Endothelial cell of umbilical vein (primary cell): ENCODE results near the gene LRSAM1. TPM values are rescaled to one million over a fixed set of nuclear protein-coding genes. Genes with fewer than 3 reads are reported as not detected.

Source experiments
- BruUV-seq: library from RNA; stranded (reverse); fragments of 400-500 nt; replicated peaks from 2 replicates; lab custom pipeline; 2021; lab: Mats Ljungman, UMichigan
- CTCF ChIA-PET: fragments of 300-600, 350-600 bp; sonication (Branson Sonifier 250); formaldehyde crosslinking; loops from one replicate; lab custom pipeline; 2021; ENCODE audit warnings: antibody characterized with exemption, inconsistent platforms; lab: Charles Lee
- POLR2A ChIA-PET: fragments of 300-600, 350-600 bp; sonication (Branson Sonifier 250); formaldehyde crosslinking; loops from one replicate; lab custom pipeline; 2021; ENCODE audit warnings: antibody characterized with exemption, inconsistent platforms; lab: Charles Lee
- DNase-seq: peaks from one replicate; pipeline ENCODE4 v3.0.0-alpha.2; 2011; ENCODE audit warnings: low read depth, low spot score
- FAIRE-seq: peaks from 2 replicates; lab custom pipeline; 2011; peaks lifted over from hg19 to GRCh38; lab: Jason Lieb, UNC
- H2AFZ ChIP-seq: 2 replicates; pipeline ENCODE4 v1.6.0; 2012; ENCODE audit warnings: low read depth, low read length, control low read depth, inconsistent platforms
- H3K27ac ChIP-seq: 2 replicates; pipeline ENCODE4 v1.5.1; 2011; ENCODE audit warnings: low read depth, mild to moderate bottlenecking, control low read depth, low read length, moderate library complexity; ENCODE audit not compliant: insufficient read depth
- H3K27me3 ChIP-seq, 2 experiments: 2 replicates each; pipeline versions ENCODE4 v1.6.0 to v1.6.1; 2011; ENCODE audit warnings: low read length in 2 of 2, mixed read lengths in 1 of 2; ENCODE audit not compliant: control insufficient read depth in 2 of 2, insufficient read depth in 2 of 2
- H3K36me3 ChIP-seq, 2 experiments: 2 replicates in 1 of 2; 3 replicates in 1 of 2; pipeline ENCODE4 v1.5.1; 2011; ENCODE audit warnings: low read length in 2 of 2, mild to moderate bottlenecking in 1 of 2, moderate library complexity in 1 of 2; ENCODE audit not compliant: control insufficient read depth in 2 of 2, insufficient read depth in 2 of 2; ENCODE audit errors: extremely low read depth in 1 of 2
- H3K4me1 ChIP-seq: 3 replicates; pipeline ENCODE4 v1.5.1; 2011; ENCODE audit warnings: mild to moderate bottlenecking, low read length; ENCODE audit not compliant: control insufficient read depth, insufficient read depth; ENCODE audit errors: extremely low read depth
- H3K4me2 ChIP-seq: 2 replicates; pipeline ENCODE4 v1.6.1; 2011; ENCODE audit warnings: low read length, control low read depth, mixed read lengths; ENCODE audit not compliant: insufficient read depth
- H3K4me3 ChIP-seq, 3 experiments: fragments of 200-600 bp in 1 of 3; sonication (generic), shearing (Covaris generic) in 1 of 3; replicated peaks in 1 of 3; 2 replicates each; pipeline ENCODE4 v1.5.1; 2011 to 2016; ENCODE audit warnings: control low read depth in 3 of 3, low read length in 3 of 3, mild to moderate bottlenecking in 2 of 3, inconsistent platforms in 1 of 3, low read depth in 1 of 3, moderate library complexity in 1 of 3; ENCODE audit not compliant: insufficient read depth in 1 of 3
- H3K79me2 ChIP-seq: 2 replicates; pipeline ENCODE4 v1.6.0; 2012; ENCODE audit warnings: low read length, inconsistent platforms; ENCODE audit not compliant: control insufficient read depth, insufficient read depth
- H3K9ac ChIP-seq: replicated peaks from 2 replicates; pipeline ENCODE3; 2011; ENCODE audit warnings: low read length, control low read depth; ENCODE audit not compliant: insufficient read depth; ENCODE audit errors: extremely low read depth
- H3K9me1 ChIP-seq: replicated peaks from 3 replicates; pipeline ENCODE4 v1.6.0; 2011; ENCODE audit warnings: mild to moderate bottlenecking, low read length; ENCODE audit not compliant: control insufficient read depth, insufficient read depth; ENCODE audit errors: extremely low read depth
- H3K9me3 ChIP-seq: replicated peaks from 2 replicates; pipeline ENCODE4 v1.5.1; 2012; ENCODE audit warnings: low read length, inconsistent platforms; ENCODE audit not compliant: control insufficient read depth, insufficient read depth
- H4K20me1 ChIP-seq: replicated peaks from 2 replicates; pipeline ENCODE3; 2011; ENCODE audit warnings: mild to moderate bottlenecking, low read length; ENCODE audit not compliant: control insufficient read depth, insufficient read depth; ENCODE audit errors: extremely low read depth
- CTCF ChIP-seq, 2 donors: IDR thresholded peaks; 1 replicate in 1 of 2; 2 replicates in 1 of 2; pipeline ENCODE4 v1.5.1; 2011; ENCODE audit warnings: low read length in 2 of 2, mild to moderate bottlenecking in 2 of 2, moderate library complexity in 2 of 2, control low read depth in 1 of 2, inconsistent platforms in 1 of 2, low read depth in 1 of 2; ENCODE audit not compliant: insufficient read depth in 1 of 2; ENCODE audit errors: extremely low read depth in 1 of 2
- EZH2 ChIP-seq: IDR thresholded peaks from 2 replicates; pipeline ENCODE4 v1.6.1; 2012; ENCODE audit warnings: borderline replicate concordance, low read depth, mild to moderate bottlenecking, moderate library complexity, low read length, inconsistent platforms; ENCODE audit not compliant: severe bottlenecking
- FOS ChIP-seq: IDR thresholded peaks from 2 replicates; pipeline ENCODE4 v1.6.1; 2011; ENCODE audit warnings: mild to moderate bottlenecking, low read length, moderate library complexity, borderline replicate concordance; ENCODE audit not compliant: insufficient read depth
- GATA2 ChIP-seq: IDR thresholded peaks from 2 replicates; pipeline ENCODE4 v1.7.0; 2011; ENCODE audit warnings: low read depth, mild to moderate bottlenecking, moderate library complexity, mixed read lengths, low read length; ENCODE audit not compliant: insufficient read length, insufficient read depth
- JUN ChIP-seq: IDR thresholded peaks from 2 replicates; pipeline ENCODE4 v1.6.1; 2011; ENCODE audit warnings: borderline replicate concordance, low read depth; ENCODE audit not compliant: insufficient read length, insufficient read depth
- MAX ChIP-seq: IDR thresholded peaks from 2 replicates; pipeline ENCODE4 v1.6.1; 2011; ENCODE audit not compliant: insufficient read depth, insufficient read length
- MYC ChIP-seq: IDR thresholded peaks from one replicate; pipeline ENCODE4 v1.6.1; 2011; ENCODE audit warnings: mild to moderate bottlenecking, low read depth, low read length
- POLR2A ChIP-seq: IDR thresholded peaks from 2 replicates; pipeline ENCODE4 v1.6.1; 2012; ENCODE audit warnings: low read depth, mild to moderate bottlenecking, control low read depth, low read length
- POLR2AphosphoS5 ChIP-seq: IDR thresholded peaks from 2 replicates; pipeline ENCODE4 v1.6.1; 2012; ENCODE audit warnings: low read depth, mild to moderate bottlenecking, control low read depth, low read length, moderate library complexity; ENCODE audit not compliant: insufficient read depth
- dilution Hi-C: fragments of 300-500 bp; cut with MboI; formaldehyde crosslinking; loops from one replicate; pipeline ENCODE4 v1.15.0; 2019; ENCODE audit warnings: low sequenced_read_pairs; ENCODE audit not compliant: extremely low pct_ligation_motif_present
- intact Hi-C: fragments of 100-400 bp; cut with micrococcal nuclease; formaldehyde crosslinking; loops from one replicate; pipeline ENCODE4 v1.10.0; 2022
- polyA plus RNA-seq, 4 experiments: library from polyadenylated mRNA; depleted of rRNA in 3 of 4; stranded (reverse) in 3 of 4; unstranded in 1 of 4; fragments of >200 nt; gene quantifications; 2 replicates each; pipeline versions ENCODE4 v1.2.1 to v1.2.3, GENCODE V29; 2011 to 2012; ENCODE audit warnings: missing spikeins in 1 of 4
- total RNA-seq: library from RNA; stranded (reverse); gene quantifications from 2 replicates; pipeline ENCODE4 v1.2.3, GENCODE V29; 2021

Gene LRSAM1
- total and polyA plus RNA-seq, 2 donors (not counting 3 experiments of a cell fraction or from before 2014, with no cell fraction given) = 10.8 to 18.9 TPM

- H3K36me3 ChIP-seq = peaks cover 9 to 16% of the 10 kb centered on the region in 2 experiments
- H3K4me2 ChIP-seq = peak overlapping the region; percentile 45
- peak overlapping the region; percentile 54 to 85 (median 60) for H3K4me3 ChIP-seq
- H3K79me2 ChIP-seq = peaks cover 34% of the 10 kb centered on the region
- POLR2A ChIA-PET = interaction anchor here (0.6 to 2.6 kb wide), 7 partner anchors 8 to 487 kb away, joined by 3 to 10 read pairs (median 3); partner anchors contain the start of gene ZNF79
- dilution Hi-C loops = no loop called here
- no peaks in the 10 kb centered on the region for H4K20me1 ChIP-seq
- no peaks in the 10 kb centered on the region for H3K27me3 ChIP-seq
- peak; percentile 65 for DNase-seq
- CTCF ChIA-PET = interaction anchor here (0.9 to 1.8 kb wide), 3 partner anchors 10 to 28 kb away, joined by 3 to 5 read pairs (median 4); partner anchors contain the start of gene ZNF79
- H2AFZ ChIP-seq = peak overlapping the region; percentile 85
- peaks cover 19% of the 10 kb centered on the region for H3K4me1 ChIP-seq
- peak overlapping the region; percentile 88 for H3K9ac ChIP-seq
- peak; percentile 46 for FAIRE-seq
- TF ChIP-seq MYC (no peak), CTCF (IDR thresholded peaks at IDR 0.05; ENCODE audit: extremely low read depth in 1 of 2, insufficient read depth in 1 of 2, low read depth in 1 of 2, low read length in 2 of 2) (no peak), GATA2 (no peak), FOS (no peak), MAX (no peak), POLR2A (no peak), EZH2 (no peak), JUN (no peak), POLR2AphosphoS5 (no peak)
- no peaks in the 10 kb centered on the region for H3K9me1 ChIP-seq
- BruUV-seq = TSS peak; percentile 34
- intact Hi-C loops = loop anchor here (2.0 kb wide), 1 partner anchor 127 kb away; no protein-coding TSS in a partner anchor
- no peaks in the 10 kb centered on the region for H3K9me3 ChIP-seq
- H3K27ac ChIP-seq = peak overlapping the region; percentile 65
Observed at GRCh38 chr9:127451858-127452656, 747 bp downstream of the LRSAM1 start.
